ENCODE data around the gene CLEC16A.

CLEC16A gene

DNA sequence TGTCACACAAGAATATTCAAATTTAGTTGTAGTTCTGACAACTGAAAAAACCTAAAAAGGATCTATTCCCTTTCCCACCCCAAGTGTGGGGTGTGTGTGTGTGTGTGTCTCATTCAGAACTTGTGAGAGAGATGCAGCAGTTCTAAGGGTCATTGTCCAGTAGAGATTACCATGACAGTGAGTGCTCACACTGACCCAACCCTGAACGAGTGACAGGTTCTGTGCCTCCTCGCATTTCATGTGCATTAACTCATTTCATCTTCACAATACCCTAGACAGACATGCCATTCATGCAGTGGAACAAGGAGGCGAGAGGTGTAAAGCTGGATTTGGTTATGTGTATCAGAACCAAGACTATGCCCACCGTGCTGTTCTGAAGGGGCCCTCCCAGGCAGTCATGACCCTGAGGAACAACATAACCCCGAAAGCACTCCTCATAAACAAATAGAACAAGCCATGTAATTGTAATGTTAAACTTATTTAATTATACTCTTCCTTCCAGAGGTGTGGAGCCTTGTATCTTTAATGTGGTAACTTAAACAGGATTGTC, 102.1 kb downstream of the CLEC16A start:
- DNase-seq = no peak

DNA sequence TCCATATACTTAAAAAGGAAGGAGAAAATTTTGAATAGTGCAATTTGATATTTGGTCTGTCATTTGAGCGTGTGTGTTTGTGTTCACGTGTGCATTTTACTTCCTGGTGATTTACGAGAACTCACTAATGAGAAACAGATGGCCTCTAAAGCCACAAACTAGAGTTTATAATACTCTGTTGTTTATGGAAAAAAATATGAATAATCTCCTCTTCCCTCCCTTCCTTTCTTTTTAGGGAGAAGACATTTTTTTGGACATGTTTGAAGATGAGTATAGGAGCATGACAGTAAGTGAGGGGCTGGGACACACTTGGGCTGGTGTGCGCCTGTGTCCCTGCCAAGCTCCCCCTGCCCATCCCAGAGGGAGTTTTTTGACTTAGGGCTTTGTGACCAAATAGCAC, 102.7 kb downstream of the CLEC16A start:
- DNase-seq = no peak

DNA sequence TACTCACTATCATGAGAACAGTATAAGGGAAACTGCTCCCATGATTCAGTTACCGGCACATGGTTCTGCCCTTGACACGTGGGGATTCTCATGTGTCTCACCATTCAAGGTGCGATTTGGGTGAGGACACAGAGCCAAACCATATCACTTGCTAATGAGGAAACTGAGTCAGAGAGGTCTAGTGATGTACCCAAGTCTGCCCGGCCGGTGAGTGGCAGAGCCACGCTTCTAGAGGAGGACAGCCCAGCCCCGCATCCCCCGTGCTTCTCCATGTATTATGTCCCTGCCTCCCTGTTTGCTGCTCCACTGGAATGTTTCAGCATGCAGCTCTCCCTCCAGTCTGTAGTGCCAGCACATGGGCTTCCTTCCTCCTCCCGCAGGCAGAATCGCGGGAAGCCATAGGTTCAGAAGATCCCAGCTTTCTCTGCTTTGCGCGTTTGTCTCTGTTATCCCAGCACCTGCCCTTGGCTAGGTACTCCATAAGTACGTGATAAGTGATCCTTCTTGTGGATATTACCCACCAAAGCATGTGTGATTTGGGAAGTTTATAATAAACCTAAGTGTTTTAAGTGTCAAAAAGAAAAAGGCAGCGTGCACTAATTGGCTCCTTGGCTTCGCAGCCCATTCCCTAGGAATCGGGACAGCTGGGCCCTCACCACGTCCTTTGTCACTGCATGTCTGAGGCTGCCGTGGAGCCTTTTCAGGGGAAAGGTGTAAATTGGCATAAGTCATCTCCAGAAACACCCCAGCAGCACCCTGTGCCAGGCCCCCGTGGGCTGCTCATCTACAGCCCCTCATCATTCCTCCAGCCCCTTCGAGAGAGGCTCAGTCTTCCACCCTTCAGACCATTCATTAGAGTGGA, 103.8 kb downstream of the CLEC16A start:
- DNase-seq = no peak

DNA sequence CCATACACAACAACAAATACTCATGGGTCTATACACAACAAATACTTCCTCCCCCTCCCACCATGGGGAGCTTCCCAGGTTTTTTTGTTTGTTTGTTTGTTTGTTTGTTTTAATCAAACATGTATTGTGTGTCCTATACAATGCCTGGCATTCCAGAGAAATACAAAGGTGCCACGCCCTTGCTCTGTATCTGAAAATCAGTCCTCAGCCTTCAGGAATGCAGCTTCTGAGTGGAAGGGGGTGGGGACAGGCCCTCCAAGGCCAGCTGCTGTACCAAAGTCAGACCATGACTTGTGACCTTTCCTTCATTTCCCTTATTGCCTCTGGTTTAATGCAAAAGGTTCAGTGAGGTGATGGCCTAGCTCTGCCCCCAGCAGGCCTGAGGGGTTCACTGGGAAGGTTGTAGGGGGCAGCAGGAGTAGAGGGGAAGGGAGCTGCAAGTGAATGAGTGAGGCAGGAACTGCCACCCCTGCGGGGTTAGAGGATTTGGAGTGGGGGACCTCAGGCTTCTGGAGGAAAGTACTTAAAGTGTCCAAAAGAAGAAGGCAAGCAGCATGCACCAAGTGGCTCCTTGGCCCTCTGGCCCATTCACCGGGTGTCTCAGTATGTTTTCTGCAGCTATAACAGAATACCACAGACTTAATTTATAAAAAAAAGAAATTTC, 105.2 kb downstream of the CLEC16A start:
- DNase-seq = no peak

DNA sequence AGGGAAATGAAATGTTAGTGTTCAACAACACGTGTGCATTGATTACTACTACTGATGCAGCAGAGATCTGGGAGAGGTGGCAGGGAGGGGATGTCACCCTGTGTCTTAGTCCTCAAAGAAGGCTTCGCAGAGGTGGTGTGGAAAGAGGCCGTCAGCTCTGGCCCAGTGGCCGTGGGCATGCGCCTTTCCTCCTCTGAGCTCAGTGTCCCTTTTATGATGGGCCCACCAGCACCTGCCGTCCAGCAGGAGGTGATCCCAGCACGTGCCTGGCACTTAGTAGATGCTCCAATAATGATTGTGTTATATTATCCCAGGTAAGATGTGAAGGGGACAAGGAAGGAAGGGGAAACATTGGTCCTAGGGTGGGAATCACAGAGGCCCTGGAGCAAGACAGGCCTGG, 106.2 kb downstream of the CLEC16A start:
- no peak for DNase-seq

DNA sequence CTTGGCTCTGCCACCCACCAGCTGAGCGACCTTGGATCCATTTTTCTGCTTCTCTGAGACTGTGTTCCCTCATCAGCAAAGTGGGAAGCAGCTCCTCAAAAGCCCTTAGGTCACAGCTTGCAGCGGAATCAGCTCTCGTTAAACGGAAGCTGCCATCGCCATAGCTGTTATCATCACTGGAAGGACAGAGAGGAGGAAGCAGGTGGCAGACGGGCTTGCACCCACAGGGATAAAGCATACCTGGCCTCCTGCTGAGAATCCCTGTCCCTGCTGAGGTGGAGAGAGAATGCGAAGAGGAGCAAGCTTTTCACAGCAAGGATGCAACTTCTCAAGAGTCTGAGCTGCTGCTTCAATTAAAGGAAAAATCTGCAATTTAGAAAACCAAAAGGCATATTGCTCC, 106.6 kb downstream of the CLEC16A start:
- peak in 2 of 3 donors; percentile 16 to 28 for DNase-seq

DNA sequence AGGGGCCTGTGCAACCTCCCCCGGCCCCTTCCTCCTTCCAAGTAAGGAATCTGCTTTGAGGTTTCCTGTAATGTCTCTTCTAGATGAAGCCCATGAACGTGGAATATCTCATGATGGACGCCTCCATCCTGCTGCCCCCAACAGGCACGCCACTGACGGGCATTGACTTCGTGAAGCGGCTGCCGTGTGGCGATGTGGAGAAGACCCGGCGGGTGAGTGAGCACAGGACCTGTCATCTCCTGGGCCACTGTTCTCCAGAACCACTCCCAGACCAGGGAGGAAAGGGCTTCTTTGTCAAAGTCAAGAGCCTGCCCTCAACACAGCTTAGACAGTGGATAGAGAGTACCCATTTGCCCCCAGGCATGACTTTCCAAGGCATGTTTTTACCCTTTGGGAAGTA, 107.1 kb downstream of the CLEC16A start:
- DNase-seq = no peak

DNA sequence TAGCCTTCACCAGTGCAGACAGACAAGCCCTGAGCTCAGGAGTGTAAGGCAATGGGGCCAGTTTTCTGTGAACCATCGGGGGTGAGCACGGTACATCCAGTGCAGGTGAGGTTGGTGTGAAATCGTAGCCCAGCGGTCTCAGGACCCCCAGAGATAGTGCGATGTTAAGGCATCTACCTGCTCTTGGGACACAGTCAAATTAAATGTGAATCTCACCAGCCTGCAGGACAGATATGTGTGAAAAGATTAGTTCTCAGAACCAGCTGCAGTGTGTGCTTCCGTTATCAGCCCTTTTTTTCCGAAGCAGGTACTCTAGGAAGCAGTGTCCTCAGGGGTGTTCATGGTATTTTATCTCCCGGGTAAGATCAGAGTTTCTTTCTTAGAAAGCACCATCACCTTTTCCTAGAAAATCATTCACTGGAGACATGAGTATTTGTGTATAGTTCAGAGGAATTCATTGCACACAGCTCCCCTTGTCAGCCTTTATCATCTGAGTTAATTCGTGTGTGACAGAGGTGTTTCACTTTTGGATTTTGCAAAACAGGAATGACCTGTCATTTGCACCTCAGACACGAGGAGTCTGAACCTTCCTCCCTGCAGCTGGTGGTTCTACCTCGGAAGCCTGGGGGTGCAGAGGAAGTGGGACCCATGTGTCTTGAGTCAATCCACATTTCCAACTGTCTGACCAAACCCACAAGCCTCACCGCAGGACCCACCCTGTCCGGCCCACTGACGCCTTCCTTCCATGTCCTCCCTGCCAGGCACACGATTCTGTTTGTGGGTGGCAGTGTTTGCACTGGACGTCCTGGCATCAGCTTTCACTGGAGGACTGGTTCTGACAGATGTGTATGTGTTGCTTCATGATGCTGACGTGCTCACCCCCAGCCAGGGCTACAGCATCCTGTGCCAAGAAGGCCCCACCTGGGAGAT, 107.8 kb downstream of the CLEC16A start:
- peak in 2 of 3 donors; percentile 10 to 24 for DNase-seq

DNA sequence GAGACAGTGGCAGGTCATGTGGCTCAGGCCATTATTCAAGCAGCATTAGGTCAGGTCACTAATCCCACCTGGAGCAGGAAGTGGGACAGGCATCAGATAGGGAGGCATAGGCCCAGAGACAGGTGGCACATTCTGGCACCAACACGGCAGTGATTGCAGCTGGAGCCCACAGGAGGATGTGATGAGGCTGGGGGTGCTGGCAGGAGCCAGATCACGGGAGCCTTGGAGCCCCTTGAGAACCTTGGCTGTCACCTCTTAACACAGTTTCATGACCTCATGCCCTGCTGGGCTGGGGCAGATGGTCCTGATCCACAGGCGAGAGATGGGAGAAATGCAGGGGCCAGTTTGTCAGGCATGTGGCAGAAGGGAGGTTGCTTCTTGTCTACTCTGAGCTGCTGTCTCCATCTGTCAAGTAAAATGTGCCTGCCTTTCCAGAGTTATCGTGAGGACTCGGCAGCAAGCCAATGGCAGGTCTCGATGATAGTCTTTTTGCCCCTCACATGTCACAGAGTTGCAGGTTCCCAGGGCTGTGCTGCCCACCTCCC, 109.6 kb downstream of the CLEC16A start:
- no peak for DNase-seq

DNA sequence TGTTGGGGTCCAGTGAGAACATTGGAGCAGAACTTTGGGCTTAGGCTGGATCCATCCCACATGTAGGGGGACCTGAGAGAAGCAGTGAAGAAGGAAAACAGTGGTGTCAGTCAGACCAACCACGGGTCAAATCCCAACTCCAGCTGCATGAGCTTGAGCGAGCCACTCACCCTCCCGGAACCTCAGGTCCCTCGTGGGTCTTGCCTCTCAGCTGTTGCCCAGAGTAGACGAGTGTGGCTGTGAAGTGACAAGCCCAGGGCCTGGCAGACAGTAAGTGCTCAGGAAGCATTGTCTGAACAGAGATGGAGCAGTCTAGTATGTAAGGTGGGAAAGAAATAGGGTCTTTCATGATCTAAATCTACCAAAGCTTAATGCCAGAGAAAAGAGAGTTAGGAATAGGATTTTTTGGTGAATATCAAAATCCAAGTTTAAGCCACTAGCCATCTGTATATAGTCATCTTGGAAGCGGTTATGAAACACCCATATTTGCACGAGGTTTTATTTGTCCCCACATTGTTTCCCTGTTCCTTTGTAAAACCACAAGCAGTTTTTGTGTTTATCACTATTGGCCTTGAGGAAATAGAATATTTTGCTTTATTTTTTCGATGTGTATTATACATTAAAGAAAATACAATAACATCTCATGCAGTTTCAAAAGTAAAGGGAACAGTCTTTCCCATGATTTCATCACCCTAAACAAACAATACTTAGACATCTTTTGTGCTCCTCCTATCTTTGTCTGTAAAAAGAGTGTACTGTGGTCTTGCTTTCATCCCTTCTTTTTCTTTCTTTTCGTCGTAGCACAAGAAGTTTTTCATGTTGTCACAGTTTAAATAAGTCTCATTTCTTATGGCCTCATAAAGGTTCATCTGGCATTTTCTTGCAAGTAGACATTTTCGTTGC, 112.0 kb downstream of the CLEC16A start:
- DNase-seq = no peak

DNA sequence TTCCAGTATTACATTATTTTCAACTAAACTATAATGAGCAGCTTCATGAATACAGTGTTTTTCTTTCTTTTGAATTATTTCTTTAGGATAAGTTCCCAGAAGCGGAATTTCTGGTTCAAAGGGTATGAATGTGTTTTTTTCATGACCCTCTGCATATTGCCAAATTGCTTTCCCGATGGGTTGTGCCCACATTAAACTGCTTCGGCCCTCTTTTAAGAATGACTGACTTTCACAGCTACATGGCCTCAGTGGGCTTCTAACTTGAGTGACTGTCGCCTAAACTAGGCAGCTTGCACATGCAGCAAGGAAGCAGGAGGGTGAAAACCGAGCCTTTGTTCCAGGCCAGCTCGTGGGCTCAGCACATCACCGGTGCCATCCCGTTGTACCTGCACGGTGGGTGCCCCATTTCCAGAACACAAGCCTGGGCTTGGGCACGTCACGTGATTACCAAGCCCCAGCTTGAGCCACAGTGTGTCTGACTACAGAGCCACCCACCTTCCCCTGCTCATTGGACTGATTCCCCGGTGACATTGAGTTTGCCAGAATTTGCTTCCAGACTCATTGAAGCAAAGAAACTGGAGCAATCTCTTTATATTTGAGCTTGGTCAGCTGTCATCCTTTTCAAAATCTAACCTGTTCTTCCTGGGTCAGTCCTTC, 112.8 kb downstream of the CLEC16A start:
- no peak for DNase-seq

DNA sequence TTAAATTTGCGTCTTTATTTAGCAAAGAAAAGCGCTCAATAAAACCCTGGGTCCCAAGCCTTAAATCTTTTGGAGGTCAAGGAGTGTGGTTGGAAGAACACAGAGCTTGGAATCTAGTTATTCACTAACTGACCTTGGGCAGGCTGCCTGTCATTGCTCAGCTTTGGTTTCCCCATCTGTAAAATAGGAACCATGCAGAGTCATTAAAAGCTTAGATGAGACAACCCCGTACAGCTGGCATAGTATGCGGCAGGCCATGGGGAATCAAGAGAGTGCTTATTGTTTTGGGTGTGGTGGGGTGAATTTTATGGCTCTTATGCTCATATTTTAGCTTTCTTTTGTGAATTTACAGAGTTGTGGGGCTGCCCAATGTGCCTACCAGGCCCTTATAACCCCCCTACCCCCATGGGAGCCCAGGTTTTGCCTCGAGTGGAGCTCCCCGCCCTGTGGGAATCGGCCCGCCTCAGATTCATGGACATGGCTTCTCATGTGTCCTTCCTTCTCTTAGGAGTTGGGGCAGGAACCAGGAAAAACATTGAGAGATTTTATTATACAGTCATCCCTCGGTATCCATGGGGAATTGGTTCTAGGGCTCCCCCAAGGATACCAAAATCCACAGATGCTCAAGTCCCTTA, 113.5 kb downstream of the CLEC16A start:
- DNase-seq = no peak

DNA sequence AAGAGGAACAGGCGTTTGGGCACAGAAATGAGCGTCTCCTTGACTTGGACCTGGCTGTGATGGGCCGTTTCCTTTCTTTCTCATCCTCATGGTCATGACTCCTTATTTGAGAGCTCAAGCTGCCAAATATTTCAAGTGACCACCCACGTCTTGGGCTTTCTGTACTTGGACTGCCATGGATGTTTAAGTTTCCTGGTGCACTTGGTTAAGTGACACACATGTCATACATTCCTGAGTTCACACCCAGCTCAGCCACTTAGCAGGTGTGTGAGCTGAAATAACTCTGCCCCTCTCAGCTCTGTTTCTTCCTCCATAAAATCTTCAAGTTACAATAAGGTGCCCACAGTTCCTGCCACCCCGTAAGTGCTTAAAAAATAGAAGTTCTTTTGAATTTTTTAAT, 114.5 kb downstream of the CLEC16A start:
- DNase-seq = no peak

DNA sequence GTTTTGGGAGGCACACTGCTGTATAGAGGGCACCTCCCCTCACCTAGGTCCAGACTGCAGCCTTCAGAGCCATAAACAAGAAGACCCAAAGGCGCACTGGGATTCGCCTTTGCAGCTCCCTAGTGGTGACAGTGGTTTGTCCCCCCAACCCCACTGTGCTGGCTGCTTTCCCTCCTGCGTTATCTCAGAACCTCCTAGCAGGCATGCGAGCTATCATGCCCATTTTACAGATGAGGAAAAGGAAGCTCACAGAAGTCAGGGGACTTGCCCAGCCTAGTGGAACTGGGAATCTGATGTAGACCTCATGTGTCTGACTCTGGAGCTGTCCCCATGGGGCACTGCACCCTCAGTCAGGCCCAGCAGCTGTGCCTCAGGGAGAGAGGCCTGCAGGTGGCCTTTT, 115.2 kb downstream of the CLEC16A start:
- DNase-seq = no peak

DNA sequence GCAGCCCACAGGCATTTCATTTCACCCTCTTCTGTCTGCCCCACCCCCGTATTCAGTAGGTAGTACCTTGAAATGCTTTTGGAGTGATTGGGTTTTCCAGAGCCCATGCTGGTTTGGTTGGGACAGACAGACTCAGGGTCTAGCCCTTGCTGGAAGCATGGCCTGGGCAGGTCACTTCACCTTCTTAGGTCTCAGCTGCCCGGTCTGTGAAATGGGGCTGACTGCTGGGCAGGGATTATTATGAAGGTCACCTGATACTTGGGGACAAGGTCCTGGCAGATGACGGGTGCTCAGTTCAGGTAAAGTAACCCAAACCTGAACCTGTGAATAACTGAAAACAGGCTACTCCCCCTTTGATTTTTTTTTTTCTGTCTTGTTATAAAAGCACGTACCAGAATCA, 116.0 kb downstream of the CLEC16A start:
- DNase-seq = no peak

DNA sequence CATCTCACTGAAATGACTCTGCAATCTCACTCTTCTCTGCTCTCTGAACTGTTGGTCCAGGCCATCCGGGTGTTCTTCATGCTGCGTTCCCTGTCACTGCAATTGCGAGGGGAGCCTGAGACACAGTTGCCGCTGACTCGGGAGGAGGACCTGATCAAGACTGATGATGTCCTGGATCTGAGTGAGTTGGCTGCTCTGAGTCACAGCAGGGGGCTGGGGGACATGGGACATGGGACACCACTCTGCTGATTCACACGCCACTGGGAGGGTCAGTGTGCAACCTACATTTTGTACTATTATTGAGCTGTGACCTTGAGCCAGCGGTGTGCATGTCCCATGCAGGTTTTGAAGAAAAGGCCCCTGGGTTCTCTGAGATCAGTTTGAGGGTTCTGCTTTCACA, 116.5 kb downstream of the CLEC16A start:
- DNase-seq = no peak

DNA sequence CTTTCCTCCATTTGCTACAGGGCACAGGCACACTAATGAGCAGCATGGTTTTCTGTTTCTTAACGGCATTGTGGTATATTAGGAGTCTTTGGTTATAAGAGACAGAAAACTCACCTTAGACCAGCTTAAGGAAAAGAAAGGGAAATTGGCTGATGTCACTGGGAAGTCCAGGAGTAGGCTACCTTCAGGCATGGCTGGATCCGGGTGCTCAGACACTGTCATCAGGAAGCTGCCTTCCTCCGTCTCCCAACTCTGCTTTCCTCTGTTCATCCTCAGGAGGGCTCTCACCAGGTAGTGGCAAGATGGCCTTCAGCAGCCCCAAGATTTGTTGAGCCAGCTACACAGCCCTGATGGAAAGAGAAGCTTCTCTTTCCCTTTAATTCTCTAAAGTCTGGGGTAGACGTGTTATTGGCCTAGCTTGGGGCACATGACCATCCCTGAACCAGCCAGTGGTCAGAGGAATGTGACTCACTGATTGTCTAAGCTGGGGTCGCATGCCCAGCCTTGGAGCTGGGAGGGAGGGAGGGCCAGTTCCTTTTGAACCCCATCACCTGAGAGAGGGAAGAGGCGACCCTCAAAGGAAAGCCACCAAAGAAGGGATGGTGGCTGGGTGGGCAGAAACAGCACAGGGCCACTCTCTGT, 117.4 kb downstream of the CLEC16A start:
- DNase-seq = no peak

DNA sequence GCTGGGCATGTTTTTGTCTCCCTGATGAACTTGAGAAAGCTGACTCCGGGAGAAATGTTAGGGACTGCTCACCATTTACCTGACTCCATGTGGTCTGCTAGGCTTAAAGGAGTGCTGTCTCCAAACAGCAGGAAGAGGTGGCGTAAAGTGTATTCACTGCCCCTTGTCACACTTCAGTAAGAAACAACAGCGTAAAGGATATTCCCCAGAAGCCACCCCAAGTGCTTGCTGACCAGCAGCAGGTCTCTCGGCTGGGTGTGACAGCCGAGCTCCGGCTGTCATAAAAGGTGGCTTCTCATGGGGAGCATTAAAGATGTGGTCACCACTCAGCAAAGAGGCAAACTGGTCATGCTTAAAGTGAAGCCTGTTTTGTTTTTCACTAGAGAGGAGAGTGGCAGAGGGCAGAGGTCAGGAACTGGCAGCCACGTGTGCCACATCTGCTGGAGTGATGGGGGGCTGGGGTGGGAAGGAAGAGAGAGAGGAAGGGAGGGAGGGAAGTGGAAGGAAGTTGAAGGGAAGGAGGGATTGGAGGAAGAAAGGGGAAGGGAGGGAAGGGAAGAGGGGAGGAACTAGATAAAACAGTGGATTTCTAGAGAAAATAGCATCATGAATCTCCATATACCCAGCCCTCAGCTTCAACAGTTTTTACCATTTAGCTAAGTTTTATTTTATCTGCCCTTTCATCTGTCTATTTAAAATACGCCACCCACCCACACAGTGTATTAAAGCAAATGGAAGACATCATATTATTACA, 119.3 kb downstream of the CLEC16A start:
- DNase-seq = no peak

DNA sequence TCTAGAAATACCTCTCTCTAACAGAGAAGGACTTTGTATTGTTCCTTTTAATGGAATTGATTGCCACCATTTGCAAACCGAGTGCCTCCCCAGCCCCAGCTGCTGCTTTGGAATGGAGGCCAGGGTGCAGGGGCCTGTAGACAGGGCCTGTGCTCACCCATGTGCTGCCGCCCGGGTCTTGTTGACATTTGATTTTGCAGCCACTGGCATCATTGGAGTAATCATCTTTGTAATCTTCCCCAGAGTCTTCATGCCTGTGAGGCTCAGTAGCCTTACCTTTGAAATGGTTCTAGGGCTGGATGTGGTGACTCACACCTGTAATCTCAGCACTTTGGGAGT, 119.8 kb downstream of the CLEC16A start:
- no peak for DNase-seq

All from suppressor macrophage treated with lipopolysaccharide for 1 hour (primary cell).